Tibial artery (tissue), 4 donors: ENCODE results near the gene RNF150.

ENCODE experiments used
- DNase-seq, 2 donors: peaks; one replicate each; pipeline ENCODE4 v3.0.0-alpha.2; 2019
- H3K27ac ChIP-seq, 2 donors: fragments of 200-600 bp; sonication (generic) in 1 of 2; 1 replicate in 1 of 2; 2 replicates in 1 of 2; pipeline ENCODE4 v1.5.1; 2018 to 2019; ENCODE audit warnings: mild to moderate bottlenecking in 1 of 2
- H3K27me3 ChIP-seq, 2 donors: fragments of 200-600 bp; sonication (generic) in 1 of 2; one replicate each; pipeline versions ENCODE4 v1.5.1 to v1.6.0; 2016 to 2019
- H3K36me3 ChIP-seq, 3 donors: fragments of 200-600 bp; sonication (generic) in 2 of 3; one replicate each; pipeline ENCODE4 v1.5.1; 2016 to 2019; ENCODE audit warnings: mild to moderate bottlenecking in 2 of 3
- H3K4me1 ChIP-seq, 4 donors: fragments of 200-600 bp; sonication (generic) in 2 of 4; 1 replicate in 3 of 4; 2 replicates in 1 of 4; pipeline ENCODE4 v1.5.1; 2016 to 2019
- H3K4me3 ChIP-seq, 2 donors: fragments of 200-600 bp; sonication (generic) in 1 of 2; 1 replicate in 1 of 2; 2 replicates in 1 of 2; pipeline ENCODE4 v1.5.1; 2018 to 2019; ENCODE audit warnings: mild to moderate bottlenecking in 2 of 2
- H3K9me3 ChIP-seq, 3 donors: fragments of 200-600 bp; sonication (generic) in 1 of 3; one replicate each; pipeline ENCODE4 v1.5.1; 2016 to 2019
- CTCF ChIP-seq, 2 experiments: fragments of 200-600 bp in 1 of 2; fragments of 450-650 bp in 1 of 2; IDR thresholded peaks; one replicate each; pipeline ENCODE4 v1.5.1; 2017 to 2019; ENCODE audit warnings: antibody characterized with exemption in 2 of 2, mild to moderate bottlenecking in 1 of 2, moderate library complexity in 1 of 2
- intact Hi-C: fragments of 100-400 bp; cut with DNase I; formaldehyde crosslinking; loops from one replicate; pipeline ENCODE4 v1.15.0; 2023; ENCODE audit warnings: low total_unique reads

RNF150 gene

GRCh38 chr4:140849526-140849925 lies 283.7 kb downstream of the RNF150 start:
- TF ChIP-seq CTCF (IDR thresholded peaks at IDR 0.05) = no peak
- intact Hi-C loops = no loop called here
- H3K27ac ChIP-seq = no peak overlapping the region

GRCh38 chr4:140846736-140847135 lies 286.5 kb downstream of the RNF150 start:
- Histone ChIP-seq H3K4me3 (no peak overlapping the region), H3K27ac (no peak overlapping the region), H3K27me3 (peaks cover 0 to 6% of the 10 kb centered on the region in 2 donors), H3K36me3 (no peaks in the 10 kb centered on the region), H3K4me1 (peaks cover 0 to 4% (median 0%) of the 10 kb centered on the region in 4 donors), H3K9me3 (no peaks in the 10 kb centered on the region)
- no peak for TF ChIP-seq CTCF (IDR thresholded peaks at IDR 0.05)
- no peak for DNase-seq
- intact Hi-C loops = no loop called here

More at GRCh38 chr4:140849526-140849925, 283.7 kb downstream of the RNF150 start:
- Histone ChIP-seq H3K4me1 (peaks cover 0 to 4% (median 0%) of the 10 kb centered on the region in 4 donors), H3K9me3 (no peaks in the 10 kb centered on the region), H3K4me3 (no peak overlapping the region), H3K27me3 (peaks cover 0 to 8% of the 10 kb centered on the region in 2 donors), H3K36me3 (no peaks in the 10 kb centered on the region)
- no peak for DNase-seq

GRCh38 chr4:140844061-140844460 lies 289.2 kb downstream of the RNF150 start:
- Histone ChIP-seq H3K36me3 (no peaks in the 10 kb centered on the region), H3K27ac (no peak overlapping the region), H3K9me3 (peaks cover 0 to 7% (median 0%) of the 10 kb centered on the region in 3 donors), H3K27me3 (no peaks in the 10 kb centered on the region), H3K4me1 (peaks cover 0 to 9% (median 0%) of the 10 kb centered on the region in 4 donors), H3K4me3 (no peak overlapping the region)
- no peak for DNase-seq
- intact Hi-C loops = no loop called here
- no peak for TF ChIP-seq CTCF (IDR thresholded peaks at IDR 0.05)

GRCh38 chr4:140841186-140841585 lies 292.1 kb downstream of the RNF150 start:
- Histone ChIP-seq H3K9me3 (peaks cover 0 to 7% (median 0%) of the 10 kb centered on the region in 3 donors), H3K27ac (no peak overlapping the region), H3K4me1 (peaks cover 0 to 9% (median 0%) of the 10 kb centered on the region in 4 donors), H3K27me3 (no peaks in the 10 kb centered on the region), H3K36me3 (no peaks in the 10 kb centered on the region), H3K4me3 (no peak overlapping the region)
- TF ChIP-seq CTCF (IDR thresholded peaks at IDR 0.05) = no peak
- DNase-seq = no peak
- intact Hi-C loops = no loop called here

- H3K9me3 ChIP-seq = peaks cover 0 to 7% (median 0%) of the 10 kb centered on the region in 3 donors
- TF ChIP-seq CTCF (IDR thresholded peaks at IDR 0.05) = no peak
- H3K27me3 ChIP-seq = no peaks in the 10 kb centered on the region
- intact Hi-C loops = no loop called here
- no peak overlapping the region for H3K27ac ChIP-seq
- H3K4me1 ChIP-seq = peaks cover 0 to 9% (median 0%) of the 10 kb centered on the region in 4 donors
- H3K4me3 ChIP-seq = no peak overlapping the region
- DNase-seq = no peak
- no peaks in the 10 kb centered on the region for H3K36me3 ChIP-seq
Observed at GRCh38 chr4:140839888-140840790, 293.1 kb downstream of the RNF150 start.
